Mucosa of descending colon (tissue), 3 donors: ENCODE results near the gene LAPTM5. TPM values are rescaled to one million over a fixed set of nuclear protein-coding genes. Genes with fewer than 3 reads are reported as not detected.
"Not testable (repeated sequence)": the region's sequence is repeated elsewhere in the genome, so short reads cannot be mapped to it uniquely, and the experiment has no call there.

Experiments used
- ATAC-seq: fragments of 200-7000 bp; cut with Tn5 transposase; one replicate; pipeline ENCODE4 v1.9.1; 2020; ENCODE audit warnings: mild to moderate bottlenecking, moderate library complexity
- DNase-seq, 3 donors: peaks; one replicate each; pipeline ENCODE4 v3.0.0-alpha.2; 2020
- H3K36me3 ChIP-seq: fragments of 200-600 bp; one replicate; pipeline ENCODE4 v1.8.0; 2021; ENCODE audit warnings: low read depth, mild to moderate bottlenecking
- H3K4me1 ChIP-seq: fragments of 200-600 bp; one replicate; pipeline ENCODE4 v1.8.0; 2021; ENCODE audit warnings: low read depth, mild to moderate bottlenecking
- H3K4me3 ChIP-seq: fragments of 200-600 bp; one replicate; pipeline ENCODE4 v1.8.0; 2021; ENCODE audit warnings: mild to moderate bottlenecking
- H3K9me3 ChIP-seq: fragments of 200-600 bp; one replicate; pipeline ENCODE4 v1.8.0; 2021; ENCODE audit warnings: mild to moderate bottlenecking
- CTCF ChIP-seq: fragments of 200-600 bp; IDR thresholded peaks from one replicate; pipeline ENCODE4 v1.8.0; 2022; ENCODE audit warnings: antibody characterized with exemption, mild to moderate bottlenecking
- intact Hi-C, 2 donors: fragments of 100-400 bp; cut with DNase I in 1 of 2; cut with micrococcal nuclease in 1 of 2; formaldehyde crosslinking; loops; one replicate each; pipeline versions ENCODE4 v1.11.0 to v1.11.1; 2022; cut with DNase I, micrococcal nuclease
- total RNA-seq, 3 donors: library from RNA; stranded (reverse); fragmentation: NEBNext Ultra II Directional in 2 of 3; extraction: Animal tissue kit (Norgen Biotek cat#: 25700) in 2 of 3; gene quantifications; one replicate each; pipeline versions ENCODE4 v1.2.1 to v1.2.4, GENCODE V29; 2021 to 2023
- donor health status: DM: no; HTN: no; CAD: no; lungs with moderate emphysema.
- donor health status: DM: no; HTN: no; CAD: no.
- donor health status: DM: no; HTN: yes; CAD: no.

LAPTM5 gene
- total RNA-seq, 3 donors from 2014 or later, result 24.1 to 71.1 (median 48.1) TPM

GRCh38 chr1:30770150-30770549, 12.6 kb upstream of the LAPTM5 start:
- intact Hi-C loops, result no loop called here
- no peak for TF ChIP-seq CTCF
- no peaks in the 10 kb centered on the region for H3K9me3 ChIP-seq
- DNase-seq, result no peak
- H3K4me1 ChIP-seq, result no peaks in the 10 kb centered on the region
- H3K36me3 ChIP-seq, result no peaks in the 10 kb centered on the region
- no peak for ATAC-seq
- no peak overlapping the region for H3K4me3 ChIP-seq

DNA sequence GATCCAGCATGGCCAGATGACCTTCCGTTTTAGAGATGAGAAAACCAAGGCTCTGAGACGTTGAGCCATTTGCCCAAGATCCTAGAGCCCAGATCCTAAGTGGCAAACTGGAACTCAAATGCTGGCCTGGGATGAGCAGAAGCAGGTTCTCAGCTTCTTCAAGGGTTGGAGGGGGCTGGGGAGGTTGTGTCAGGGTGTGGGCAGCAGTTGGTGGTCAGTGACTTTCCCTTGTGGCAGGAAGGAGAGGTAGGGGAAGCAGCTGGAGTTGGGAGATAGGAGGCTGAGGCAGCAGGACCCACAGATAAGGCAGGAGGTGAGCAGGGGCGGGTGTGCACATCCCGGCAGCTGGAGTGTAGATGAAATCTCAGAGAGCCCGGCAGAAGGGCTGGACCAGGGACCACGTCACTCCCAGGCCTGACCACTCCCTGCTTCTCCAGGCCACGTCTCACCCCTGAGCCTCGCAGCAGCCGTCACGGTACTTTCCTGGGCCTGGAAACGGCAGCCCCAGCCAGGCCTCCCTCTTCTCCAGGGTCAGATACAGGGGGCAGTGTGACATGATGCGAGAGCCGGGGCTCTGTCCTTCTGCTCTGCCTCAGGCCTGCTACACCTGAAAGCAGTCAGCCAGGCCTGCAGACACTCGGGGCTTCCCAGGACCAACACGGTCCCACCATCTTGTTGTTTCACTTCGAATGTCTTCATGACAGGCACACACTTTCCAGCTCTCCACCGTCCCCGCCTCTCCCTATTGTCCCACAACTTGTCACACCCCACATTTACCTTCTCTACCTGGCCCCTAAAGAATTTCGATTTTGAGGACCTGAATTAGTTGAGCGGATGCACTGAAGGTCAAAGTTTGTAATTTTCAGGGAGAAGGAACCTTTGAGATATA, 11.5 kb upstream of the LAPTM5 start:
- peak in 1 of 3 donors; percentile 49 for DNase-seq
- H3K36me3 ChIP-seq, result no peaks in the 10 kb centered on the region
- no peak overlapping the region for H3K4me3 ChIP-seq
- intact Hi-C loops, result no loop called here
- H3K4me1 ChIP-seq, result no peaks in the 10 kb centered on the region
- no peaks in the 10 kb centered on the region for H3K9me3 ChIP-seq
- ATAC-seq, result peak; percentile 13
- no peak for TF ChIP-seq CTCF

- Histone ChIP-seq H3K4me3 (no peak overlapping the region), H3K4me1 (no peaks in the 10 kb centered on the region), H3K36me3 (no peaks in the 10 kb centered on the region), H3K9me3 (no peaks in the 10 kb centered on the region)
- peak in 1 of 3 donors; percentile 45 for DNase-seq
- TF ChIP-seq CTCF, result no peak
- no peak for ATAC-seq
- intact Hi-C loops, result no loop called here
These were observed 10.7 kb upstream of the LAPTM5 start for GRCh38 chr1:30768159-30768829.

DNA sequence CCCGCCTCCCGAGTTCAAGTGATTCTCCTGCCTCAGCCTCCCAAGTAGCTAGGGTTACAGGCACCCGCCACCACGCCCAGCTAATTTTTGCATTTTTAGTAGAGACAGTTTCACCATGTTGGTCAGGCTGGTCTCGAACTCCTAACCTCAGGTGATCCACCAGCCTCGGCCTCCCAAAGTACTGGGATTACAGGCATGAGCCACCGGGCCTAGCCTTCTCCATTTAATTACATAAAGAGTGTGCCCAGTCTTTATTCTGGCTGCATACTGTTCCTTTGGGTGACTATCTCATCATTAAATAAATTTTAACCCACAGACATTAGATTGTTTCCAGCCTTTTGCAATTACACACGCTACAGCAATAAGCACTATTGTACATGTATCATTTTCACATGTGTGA, 9.4 kb upstream of the LAPTM5 start:
- H3K4me1 ChIP-seq, H3K36me3 ChIP-seq, H3K4me3 ChIP-seq, H3K9me3 ChIP-seq, intact Hi-C loops, DNase-seq, ATAC-seq: not testable (repeated sequence)

- intact Hi-C loops, result no loop called here
- Histone ChIP-seq H3K36me3 (no peaks in the 10 kb centered on the region), H3K4me3 (no peak overlapping the region), H3K9me3 (no peaks in the 10 kb centered on the region), H3K4me1 (no peaks in the 10 kb centered on the region)
- DNase-seq (peak in 1 of 3 donors; percentile 31), ATAC-seq (no peak)
- TF ChIP-seq CTCF, result no peak
These were observed 8.2 kb upstream of the LAPTM5 start for GRCh38 chr1:30765556-30766434.
